PC-9 (cell line): Measurements from ENCODE around the gene MYOF.

Experiments used
- EZH2 ChIP-seq: fragments of 200-600 bp; sonication (generic); IDR thresholded peaks from 2 replicates; pipeline ENCODE4 v1.8.0; 2017; ENCODE audit warnings: antibody characterized with exemption, low read depth
- TF ChIP-seq, protein P1 (sequence below): fragments of 200-600 bp; sonication (generic); conservative IDR thresholded peaks from 2 replicates; pipeline ENCODE4 v1.6.1; 2017; ENCODE audit warnings: mixed run types, antibody characterized with exemption, mild to moderate bottlenecking, moderate library complexity

GRCh38 chr10:93425861-93426260 is 56.3 kb downstream of the MYOF start:
- TF ChIP-seq, protein P1, sequence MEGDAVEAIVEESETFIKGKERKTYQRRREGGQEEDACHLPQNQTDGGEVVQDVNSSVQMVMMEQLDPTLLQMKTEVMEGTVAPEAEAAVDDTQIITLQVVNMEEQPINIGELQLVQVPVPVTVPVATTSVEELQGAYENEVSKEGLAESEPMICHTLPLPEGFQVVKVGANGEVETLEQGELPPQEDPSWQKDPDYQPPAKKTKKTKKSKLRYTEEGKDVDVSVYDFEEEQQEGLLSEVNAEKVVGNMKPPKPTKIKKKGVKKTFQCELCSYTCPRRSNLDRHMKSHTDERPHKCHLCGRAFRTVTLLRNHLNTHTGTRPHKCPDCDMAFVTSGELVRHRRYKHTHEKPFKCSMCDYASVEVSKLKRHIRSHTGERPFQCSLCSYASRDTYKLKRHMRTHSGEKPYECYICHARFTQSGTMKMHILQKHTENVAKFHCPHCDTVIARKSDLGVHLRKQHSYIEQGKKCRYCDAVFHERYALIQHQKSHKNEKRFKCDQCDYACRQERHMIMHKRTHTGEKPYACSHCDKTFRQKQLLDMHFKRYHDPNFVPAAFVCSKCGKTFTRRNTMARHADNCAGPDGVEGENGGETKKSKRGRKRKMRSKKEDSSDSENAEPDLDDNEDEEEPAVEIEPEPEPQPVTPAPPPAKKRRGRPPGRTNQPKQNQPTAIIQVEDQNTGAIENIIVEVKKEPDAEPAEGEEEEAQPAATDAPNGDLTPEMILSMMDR, result no peak
- no peak for TF ChIP-seq EZH2
